GM19043 (cell line): Measurements from ENCODE around the gene GRK5.
A peak's percentile ranks its signal among the peaks of the same experiment; 100 is the strongest.
"Not testable (repeated sequence)": the region's sequence is repeated elsewhere in the genome, so short reads cannot be mapped to it uniquely, and the experiment has no call there.

Experiments used
- ATAC-seq: cut with Tn5 transposase; IDR thresholded peaks from one replicate; pipeline ENCODE4 v1.9.1; 2021; ENCODE audit warnings: low read depth; ENCODE audit not compliant: unreplicated experiment

The GRK5 gene

DNA sequence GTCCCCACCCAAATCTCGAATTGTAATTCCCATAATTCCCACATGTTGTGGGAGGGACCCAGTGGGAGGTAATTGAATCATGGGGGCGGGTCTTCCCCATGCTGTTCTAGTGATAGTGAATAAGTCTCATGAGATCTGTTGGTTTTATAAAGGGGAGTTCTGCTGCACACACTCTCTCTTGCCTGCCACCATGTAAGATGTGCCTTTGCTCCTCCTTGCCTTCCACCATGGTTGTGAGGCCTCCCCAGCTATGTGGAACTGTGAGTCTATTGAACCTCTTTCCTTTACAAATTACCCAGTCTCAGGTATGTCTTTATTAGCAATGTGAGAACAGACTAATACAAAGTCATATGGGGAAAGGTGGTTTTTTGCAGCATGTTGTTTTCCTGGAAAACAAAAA lies 255.8 kb downstream of the GRK5 start:
- ATAC-seq = not testable (repeated sequence)

DNA sequence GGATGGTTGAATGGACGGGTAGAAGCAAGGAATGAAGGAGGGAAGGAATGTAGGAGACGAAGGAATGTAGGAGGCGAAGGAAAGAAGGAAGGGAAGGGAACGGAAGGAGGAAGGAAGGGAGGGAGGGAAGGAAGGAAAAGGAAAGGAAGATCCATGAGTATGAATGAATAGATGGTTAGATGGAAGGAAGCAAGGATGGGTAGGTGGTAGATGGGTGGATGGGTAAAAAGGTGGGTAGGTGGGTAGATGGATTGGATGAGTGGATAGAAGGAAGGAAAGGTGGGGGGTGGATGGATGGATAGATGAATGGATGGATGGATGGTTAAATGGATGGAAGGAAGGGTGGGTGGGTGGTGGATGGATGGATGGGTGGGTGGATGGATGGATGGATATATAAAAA lies 257.7 kb downstream of the GRK5 start:
- no peak for ATAC-seq

DNA sequence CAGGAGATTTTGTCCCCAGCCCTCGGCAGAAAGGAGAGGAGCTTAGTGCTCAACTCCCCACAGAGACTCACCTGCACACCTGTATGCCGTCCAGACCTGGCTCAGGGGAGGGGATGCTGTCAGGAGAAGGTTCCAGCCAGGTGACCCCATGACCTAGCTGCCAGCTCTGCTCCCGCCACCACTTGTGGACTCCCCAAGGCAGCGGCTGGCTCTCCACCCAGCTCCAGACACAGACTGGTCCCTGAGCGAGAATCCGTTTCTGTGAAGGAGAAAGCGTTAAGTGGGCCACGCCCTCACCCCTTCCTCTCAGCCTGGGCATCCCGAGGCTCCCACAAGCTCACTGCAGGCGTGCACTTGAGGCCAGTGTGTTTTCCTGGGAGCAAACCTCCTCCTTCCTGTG lies 258.7 kb downstream of the GRK5 start:
- ATAC-seq = no peak

DNA sequence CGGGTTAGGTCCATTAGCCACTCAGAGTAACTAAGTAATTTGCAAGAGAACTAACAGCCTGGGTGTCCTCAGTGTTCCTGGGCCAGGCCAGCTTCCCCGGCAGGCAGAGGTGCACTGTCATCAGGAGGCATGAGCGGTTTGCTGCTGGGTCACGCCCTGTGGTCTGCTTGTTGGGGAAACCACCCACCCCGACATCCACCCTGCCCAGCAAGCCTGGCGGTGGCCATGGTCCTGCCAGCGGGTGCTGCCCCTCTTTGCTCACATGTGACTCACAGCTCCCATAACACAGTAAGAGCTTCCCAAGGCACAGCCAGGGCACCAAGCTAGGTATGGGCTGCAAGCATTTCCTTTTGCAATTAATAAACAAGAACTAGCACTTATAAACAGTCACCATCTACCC lies 259.3 kb downstream of the GRK5 start:
- ATAC-seq = no peak

DNA sequence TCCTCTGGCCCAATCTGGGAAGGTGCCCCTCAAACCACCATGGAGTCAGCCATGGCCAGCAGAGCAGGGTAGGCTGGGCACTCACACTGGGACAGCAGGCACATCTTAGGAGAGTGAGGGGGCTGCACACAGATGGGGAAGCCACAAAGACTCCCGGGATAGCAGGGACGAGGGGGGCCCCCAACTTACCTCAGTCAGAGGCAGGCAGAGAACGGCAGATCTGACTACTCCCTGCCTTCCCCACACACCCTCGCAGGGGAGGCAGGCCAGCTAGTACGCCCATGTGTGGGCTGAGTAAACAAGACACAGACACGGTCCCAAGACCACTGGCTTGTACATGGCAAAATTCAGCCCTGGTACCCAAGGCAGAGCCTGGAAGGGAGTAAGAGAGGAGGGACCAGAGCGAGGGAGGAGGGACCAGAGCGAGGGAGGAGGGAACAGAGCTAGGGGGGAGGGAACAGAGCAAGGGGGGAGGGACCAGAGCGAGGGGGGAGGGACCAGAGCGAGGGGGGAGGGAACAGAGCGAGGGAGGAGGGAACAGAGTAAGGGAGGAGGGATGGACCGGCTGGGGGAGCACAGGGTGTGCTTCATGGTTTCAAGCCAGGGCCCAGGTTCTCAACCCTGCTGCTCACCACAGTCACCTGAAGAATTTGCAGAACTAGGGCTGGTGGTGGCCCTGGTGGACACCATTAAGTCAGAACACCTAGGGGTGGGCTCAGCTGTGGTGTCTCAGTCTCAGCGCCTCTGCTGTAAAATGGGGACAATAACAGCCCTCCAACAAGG lies 261.4 kb downstream of the GRK5 start:
- no peak for ATAC-seq

DNA sequence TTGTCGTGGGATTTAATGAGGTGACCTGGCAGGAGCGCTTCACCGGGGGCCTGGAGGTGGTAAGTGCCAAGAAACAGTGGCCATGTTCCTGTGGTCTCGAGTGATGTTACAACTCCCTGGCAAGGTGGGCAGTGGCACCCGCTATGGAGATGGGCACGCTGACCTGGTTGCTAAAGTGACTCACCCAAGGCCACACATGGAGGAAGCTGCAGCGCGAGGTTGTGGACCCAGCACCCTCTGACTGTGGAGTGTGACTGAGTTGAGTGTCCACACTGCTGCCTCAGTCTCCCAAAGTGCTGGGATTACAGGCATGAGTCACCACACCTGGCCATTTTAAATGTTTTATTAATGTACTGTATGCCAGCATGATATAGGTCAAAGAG lies 261.9 kb downstream of the GRK5 start:
- no peak for ATAC-seq

DNA sequence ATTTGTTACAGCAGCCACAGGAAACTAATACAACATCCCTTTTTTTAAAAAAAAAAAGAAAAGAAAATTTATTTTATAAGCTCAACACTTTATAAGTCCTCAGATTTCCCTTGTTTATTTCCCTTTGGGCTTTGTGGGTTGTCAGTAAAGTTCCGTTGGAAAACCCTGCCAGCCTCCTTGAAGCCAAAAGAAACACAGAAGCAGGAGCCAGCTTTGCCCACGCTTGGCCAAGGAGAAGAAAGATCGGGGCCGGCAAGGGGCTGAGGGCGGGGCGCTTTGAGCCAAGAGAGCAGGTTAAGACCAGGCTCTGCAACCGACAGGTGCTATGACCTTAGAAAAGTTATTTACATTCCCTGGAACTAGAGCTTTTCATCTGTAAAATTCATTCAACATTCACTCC lies 262.5 kb downstream of the GRK5 start:
- no peak for ATAC-seq

DNA sequence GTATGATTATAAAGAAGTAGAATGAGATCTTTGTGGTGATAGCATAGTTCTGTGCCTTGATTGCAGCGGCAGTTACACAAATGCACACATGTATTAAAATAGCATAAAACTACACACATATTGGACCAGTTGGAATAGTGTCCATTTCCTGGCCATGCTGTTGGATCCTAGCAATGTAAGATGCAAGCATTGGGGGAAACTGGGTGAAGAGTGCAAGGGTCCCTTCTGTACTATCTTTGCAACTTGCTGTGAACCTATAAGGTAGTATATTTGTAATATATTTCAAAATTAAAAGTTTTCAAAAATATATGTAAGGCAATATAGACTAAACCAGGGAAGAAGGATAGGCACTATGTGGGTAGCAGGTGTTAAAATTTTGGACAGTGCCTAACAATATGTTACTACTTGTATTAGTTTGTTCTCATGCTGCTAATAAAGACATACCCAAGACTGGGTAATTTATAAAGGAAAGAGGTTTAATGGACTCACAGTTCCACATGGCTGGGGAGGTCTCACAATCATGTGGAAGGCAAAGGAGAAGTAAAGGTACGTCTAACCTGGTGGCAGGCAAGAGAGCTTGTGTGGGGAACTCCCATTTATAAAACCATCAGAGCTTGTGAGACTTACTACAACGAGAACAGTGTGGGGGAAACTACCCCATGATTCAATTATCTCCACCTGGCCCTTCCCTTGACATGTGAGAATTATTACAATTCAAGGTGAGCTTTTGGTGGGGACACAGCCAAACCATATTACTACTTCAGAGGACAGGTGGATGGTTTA lies 263.7 kb downstream of the GRK5 start:
- ATAC-seq = no peak

DNA sequence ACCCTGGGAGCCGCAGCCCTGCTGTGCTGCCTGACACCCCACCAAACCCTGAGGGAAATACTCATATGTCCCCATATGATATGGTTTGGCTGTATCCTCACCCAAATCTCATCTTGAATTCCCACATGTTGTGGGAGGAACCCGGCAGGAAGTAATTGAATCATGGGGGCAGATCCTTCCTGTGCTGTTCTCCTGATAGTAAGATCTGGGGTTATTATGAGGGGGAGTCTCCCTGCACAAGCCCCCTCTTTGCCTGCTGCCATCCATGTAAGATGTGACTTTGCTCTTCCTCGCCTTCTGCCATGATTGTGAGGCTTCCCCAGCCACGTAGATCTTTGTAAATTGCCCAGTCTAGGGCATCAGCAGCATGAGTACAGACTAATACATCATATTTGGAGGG lies 266.4 kb downstream of the GRK5 start:
- ATAC-seq = no peak

DNA sequence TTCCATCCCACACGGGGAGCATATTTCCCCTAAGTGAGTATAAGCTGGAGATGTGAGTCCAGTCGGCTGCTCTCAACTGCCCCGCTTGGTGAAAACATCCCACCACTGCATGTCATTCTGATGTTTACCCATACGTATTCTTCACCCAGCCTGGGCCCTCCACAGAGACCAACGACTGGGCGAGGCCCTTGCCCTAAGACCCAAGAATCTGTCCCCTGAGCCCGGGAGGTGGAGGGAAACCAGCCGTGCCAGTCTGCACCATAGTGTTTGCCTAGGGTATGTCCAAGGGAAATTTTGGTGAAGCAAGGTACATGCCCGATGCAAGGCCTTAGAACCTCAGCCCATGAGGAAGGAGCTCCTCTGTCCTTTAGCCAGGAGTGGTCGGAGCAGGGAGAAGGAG lies 267.2 kb downstream of the GRK5 start:
- no peak for ATAC-seq

DNA sequence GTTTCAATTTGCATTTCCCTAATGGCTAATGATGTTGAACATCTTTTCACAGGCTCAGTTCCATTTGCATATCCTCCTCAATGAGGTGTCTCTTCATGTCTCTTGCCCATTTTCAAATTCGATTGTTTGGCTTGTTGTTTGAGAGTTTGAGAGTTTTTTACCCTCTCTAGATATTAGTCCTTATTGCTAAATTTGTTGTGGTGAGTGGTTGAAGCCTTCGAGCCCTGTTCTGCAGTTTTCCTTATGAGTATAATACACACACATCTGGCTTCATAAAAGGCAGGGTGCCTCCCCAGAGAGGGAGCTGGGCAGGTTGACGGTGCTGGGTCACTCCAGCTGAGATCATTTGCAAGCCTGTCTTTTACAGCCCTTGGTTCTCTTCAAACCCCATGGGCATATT lies 270.1 kb downstream of the GRK5 start:
- peak; percentile 47 for ATAC-seq

DNA sequence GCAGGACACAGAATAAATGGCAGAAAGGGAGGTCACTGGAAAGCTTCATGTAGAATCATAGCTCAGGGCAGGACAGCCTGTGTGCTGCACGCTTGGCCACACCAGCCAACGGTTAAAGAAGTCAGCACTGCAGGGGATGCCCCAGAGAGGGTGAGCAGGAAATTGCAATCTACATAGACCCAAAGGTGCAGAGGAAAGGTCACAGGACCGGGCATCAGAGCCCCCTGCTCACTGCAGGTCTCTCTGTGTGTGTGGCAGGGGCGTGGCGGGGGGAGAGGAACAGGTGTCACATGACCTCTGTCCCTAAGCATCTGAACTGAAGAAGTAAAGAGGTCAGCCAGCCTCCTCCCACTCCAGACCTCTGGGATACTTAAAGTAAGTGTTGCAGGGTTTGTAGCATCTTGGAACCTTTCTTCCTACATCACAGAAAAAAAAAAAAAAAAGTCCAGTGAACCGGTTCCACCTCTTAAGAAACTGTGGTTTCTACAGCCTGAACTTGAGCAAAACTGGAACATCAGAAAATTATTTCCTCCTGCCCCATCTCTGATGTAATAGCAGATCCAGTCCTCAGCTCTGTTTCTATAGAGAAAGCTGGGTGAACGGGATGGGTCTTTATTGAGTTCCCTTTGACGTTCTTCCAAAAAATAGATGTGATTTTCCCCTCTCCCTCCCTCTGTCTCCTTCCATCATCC lies 270.9 kb downstream of the GRK5 start:
- peak; percentile 94 for ATAC-seq

DNA sequence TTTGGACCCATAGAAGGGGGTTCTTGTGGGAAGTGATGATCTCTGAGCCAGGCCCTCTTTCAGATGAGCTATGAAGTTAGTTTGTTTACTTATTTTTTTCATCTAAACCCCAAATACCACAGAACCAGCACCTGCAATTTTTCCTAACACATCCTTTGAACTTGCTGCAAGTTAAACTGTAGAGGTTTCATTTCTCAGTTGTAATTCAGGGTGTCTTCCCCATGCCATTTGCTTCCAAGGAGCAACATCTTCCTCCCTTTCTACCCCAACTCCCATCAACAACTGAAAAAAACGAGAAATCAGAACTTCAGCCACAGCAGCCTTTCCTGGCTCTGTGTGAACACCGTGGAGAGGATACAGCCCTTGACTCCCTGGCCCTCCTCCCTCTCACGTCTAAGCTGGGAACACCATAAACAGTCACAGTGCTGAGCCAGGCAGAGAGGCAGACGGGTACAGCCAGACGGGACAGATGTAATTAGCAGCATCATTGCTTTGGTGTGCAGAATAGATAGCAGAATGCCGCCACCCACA lies 271.5 kb downstream of the GRK5 start:
- no peak for ATAC-seq

DNA sequence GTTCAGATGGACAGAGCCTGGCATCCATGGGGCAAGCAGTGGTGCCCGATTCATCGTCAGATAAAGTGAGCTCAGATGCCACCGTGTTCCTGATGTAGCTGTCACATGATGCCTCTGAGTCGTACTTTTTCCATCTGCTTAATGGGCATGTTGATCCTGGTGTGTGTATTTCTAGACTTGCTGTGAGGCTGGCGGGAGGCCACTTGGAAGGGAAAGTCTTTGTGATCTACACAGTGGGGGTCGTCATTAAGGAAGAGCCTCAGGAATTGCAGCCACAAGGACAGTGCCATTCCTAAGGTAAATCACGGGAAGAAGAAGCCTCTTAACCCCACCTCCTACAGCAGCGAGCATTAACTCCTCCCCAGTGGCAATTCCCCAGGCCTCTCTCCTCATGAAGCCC lies 272.2 kb downstream of the GRK5 start:
- no peak for ATAC-seq

DNA sequence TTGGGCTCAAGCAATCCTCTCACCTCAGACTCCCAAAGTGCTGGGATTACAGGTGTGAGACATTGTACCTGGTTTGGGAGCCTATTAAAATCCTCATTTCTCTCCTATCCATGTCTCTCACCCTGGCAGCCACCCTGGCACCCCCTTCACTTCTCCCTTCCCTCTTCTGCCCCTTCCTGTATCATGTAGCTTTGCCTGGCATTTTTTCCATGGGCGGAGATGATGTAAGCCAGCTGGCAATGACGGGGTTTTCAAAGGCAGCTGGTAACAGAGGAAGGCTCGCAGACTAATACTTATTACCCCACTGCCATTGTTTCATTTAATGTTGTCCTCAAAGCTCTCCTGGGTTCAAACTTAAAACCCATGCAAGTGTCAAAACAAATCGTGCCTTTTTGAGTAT lies 273.3 kb downstream of the GRK5 start:
- no peak for ATAC-seq

DNA sequence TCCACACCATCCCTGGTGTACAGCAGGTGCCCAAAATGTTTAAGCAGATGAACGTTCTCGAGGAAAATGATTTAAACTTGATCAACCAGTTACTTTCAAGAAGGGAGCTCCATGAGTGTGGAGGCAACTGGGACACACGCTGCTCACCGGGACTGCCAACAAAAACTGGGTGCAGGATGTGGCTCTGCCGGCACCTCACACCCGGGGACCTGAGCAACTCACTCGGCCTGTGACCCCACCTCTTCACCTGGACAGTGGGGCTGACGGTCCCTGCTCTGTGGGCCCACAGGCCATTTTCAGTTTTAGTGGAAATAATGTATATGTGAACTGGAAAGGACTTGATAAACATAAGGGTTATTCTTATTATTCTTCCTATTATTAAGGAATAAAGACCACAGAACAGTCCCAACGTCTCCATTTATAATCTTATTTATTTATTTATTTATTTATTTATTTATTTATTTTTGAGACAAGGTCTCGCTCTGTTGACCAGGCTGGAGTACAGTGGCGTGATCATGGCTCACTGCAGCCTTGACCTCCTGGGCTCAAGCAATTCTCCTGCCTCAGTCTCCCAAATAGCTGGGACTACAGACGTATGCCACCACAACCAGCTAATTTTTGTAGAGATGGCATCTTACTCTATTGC lies 274.5 kb downstream of the GRK5 start:
- no peak for ATAC-seq

DNA sequence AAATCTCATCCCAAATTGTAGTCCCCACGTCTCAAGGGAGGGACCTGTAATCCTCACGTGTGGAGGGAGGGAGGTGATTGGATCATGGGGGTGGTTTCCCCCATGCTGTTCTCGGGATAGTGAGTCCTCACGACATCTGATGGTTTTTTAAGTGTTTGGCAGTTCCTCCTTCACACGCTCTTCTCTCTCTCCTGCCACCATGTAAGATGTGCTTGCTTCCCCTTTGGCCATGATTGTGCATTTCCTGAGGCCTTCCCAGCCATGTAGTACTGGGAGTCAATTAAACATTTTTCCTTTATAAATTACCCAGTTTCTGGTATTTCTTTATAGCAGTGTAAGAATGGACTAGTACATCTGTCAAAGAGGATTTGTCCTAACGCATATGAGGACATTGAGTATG lies 275.6 kb downstream of the GRK5 start:
- no peak for ATAC-seq

DNA sequence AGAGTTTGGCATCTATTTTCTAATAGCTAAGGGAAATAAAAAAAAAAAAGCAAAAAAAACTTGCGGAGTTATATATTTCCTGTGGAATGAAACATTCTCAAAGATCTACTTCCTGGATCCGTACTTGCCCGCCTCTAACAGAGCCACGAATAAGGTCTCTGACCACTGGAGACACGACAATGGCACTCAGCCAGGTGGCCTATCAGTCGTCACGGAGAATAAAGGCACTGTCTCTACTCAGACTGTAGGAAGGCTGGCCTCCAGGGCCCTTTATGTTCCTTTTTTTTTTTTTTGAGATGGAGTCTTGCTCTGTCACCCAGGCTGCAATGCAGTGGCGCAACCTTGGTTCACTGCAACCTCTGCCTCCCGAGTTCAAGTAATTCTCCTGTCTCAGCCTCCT lies 276.5 kb downstream of the GRK5 start:
- no peak for ATAC-seq

DNA sequence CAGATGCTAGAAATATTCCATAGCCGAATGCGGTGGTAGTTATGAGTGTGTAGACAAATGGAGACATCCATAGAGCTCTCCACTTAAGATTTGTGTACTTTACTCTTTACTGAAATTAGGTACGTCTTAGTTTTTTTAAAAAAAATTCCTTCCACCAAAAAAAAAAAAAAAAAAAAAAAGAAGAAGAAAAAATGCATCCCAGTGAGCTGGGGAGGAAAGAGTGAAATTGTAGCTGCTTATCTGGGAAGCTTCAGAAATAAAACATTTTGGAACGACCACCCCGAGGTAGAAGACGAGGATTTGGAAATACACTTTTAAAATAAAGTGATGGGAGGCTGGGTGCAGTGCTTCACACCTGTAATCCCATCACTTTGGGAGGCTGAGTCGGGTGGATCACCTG lies 281.3 kb downstream of the GRK5 start:
- ATAC-seq = no peak

DNA sequence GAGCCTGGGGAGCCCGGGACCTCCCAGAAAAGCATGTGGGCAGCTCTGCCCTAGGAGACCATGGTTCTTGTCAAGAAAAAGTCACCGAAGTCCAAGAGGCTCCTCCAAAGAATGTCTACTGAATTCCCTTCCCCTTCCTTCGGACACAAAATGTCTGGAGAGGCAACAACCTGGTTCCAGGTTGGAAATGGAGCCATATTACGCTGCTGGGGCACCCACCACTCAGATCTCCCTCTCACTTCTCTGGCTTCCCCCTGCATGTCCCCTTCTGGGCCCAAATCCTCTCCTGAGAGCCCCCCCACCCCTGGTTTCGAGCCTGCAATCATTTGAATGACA lies 282.6 kb downstream of the GRK5 start:
- ATAC-seq = no peak
